Esophagus squamous epithelium (tissue), 4 donors: Measurements from ENCODE around the gene COX7A2.

ENCODE experiments used
- CTCF ChIP-seq, 6 experiments: fragments of 450-650 bp in 4 of 6; fragments of 200-600 bp in 2 of 6; sonication (generic) in 2 of 6; IDR thresholded peaks; one replicate each; pipeline ENCODE4 v1.5.1; 2016 to 2019; ENCODE audit warnings: antibody characterized with exemption in 6 of 6, mild to moderate bottlenecking in 4 of 6, moderate library complexity in 4 of 6
- POLR2A ChIP-seq, 4 donors: fragments of 450-650 bp; IDR thresholded peaks; one replicate each; pipeline ENCODE4 v1.6.1; 2017; ENCODE audit warnings: antibody characterized with exemption in 4 of 4, mild to moderate bottlenecking in 4 of 4, moderate library complexity in 3 of 4

- TF ChIP-seq CTCF (IDR thresholded peaks at IDR 0.05) (no peak), POLR2A (IDR thresholded peaks at IDR 0.05) (no peak)
Measured at GRCh38 chr6:75249837-75250236, 6.2 kb upstream of the COX7A2 start.
